RWPE1 (cell line): ENCODE data around the gene FAAP100.

ENCODE experiments used
- CTCF ChIA-PET: fragments of 350-600 bp; sonication (Branson Sonifier 250); formaldehyde crosslinking; extraction: SDS; loops from one replicate; lab custom pipeline; 2021; lab: Yijun Ruan, JAX
- POLR2A ChIA-PET: fragments of 400-600 bp; formaldehyde crosslinking; extraction: SDS; loops from one replicate; lab custom pipeline; 2020; ENCODE audit warnings: antibody characterized with exemption; ENCODE audit not compliant: low non-redundant PET; lab: Yijun Ruan, JAX
- DNase-seq: peaks from one replicate; pipeline ENCODE4 v3.0.0; 2012; ENCODE audit warnings: low spot score
- H3K27ac ChIP-seq: fragments of 450-650 bp; 2 replicates; pipeline ENCODE4 v1.5.1; 2017
- TF ChIP-seq, protein P1 (sequence below): fragments of 450-650 bp; conservative IDR thresholded peaks from 2 replicates; pipeline ENCODE4 v1.5.1; 2017; ENCODE audit warnings: low read depth, mild to moderate bottlenecking

Gene FAAP100, protein sequence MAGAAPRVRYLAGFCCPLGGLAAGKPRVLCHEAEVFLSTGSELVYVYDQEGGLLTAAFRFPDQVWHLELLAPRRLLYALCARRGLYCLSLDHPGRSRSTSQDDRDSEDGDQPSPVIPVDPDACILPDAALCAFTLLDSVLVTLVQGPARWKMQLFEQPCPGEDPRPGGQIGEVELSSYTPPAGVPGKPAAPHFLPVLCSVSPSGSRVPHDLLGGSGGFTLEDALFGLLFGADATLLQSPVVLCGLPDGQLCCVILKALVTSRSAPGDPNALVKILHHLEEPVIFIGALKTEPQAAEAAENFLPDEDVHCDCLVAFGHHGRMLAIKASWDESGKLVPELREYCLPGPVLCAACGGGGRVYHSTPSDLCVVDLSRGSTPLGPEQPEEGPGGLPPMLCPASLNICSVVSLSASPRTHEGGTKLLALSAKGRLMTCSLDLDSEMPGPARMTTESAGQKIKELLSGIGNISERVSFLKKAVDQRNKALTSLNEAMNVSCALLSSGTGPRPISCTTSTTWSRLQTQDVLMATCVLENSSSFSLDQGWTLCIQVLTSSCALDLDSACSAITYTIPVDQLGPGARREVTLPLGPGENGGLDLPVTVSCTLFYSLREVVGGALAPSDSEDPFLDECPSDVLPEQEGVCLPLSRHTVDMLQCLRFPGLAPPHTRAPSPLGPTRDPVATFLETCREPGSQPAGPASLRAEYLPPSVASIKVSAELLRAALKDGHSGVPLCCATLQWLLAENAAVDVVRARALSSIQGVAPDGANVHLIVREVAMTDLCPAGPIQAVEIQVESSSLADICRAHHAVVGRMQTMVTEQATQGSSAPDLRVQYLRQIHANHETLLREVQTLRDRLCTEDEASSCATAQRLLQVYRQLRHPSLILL

DNA sequence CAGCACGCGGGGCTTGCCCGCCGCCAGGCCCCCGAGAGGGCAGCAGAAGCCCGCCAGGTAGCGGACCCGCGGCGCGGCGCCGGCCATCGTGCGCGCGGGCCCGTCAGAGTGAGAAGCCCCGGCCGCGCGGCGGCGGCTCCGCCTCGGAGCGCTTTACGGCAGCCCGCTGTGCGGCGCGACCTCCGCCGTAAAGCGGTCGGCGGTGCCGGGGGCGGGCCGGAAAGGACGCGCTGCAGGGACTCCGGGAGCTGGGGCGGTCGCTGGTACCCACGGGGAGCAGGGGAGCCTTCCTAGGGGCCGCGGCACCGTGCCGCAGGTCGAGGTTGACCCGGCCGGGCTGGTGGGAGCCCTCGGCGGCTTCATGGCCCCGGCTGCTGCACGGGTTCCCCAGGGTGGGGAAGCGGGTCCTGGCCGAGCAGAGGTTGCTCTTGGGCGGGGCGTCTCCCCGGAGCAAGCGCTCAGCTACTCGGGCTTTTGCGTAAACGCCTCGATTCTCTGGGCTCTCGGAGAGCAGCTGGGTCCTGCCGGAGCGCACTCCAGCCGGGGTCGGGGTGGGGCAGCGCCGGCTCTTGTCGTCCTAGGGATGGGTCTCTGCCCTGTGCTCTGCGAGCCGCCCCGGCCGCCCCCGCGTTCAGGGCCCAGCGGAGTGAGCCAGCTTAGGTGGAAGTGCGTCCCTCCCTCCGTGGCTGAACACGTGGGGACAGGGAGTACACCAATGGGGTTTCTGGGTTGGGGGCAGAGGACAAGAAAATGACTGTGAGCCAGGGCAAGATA, at the start of gene FAAP100:
Gene FAAP100 (minus strand): TSS at position 110 of the 774 bp plus-strand sequence. CDS start 23 bp downstream, at position 87.
- DNase-seq, result peak; percentile 88
- CTCF ChIA-PET, result interaction anchor here (0.6 to 1.0 kb wide), 2 partner anchors 33 to 49 kb away, joined by 3 to 4 read pairs; no protein-coding TSS in a partner anchor
- POLR2A ChIA-PET, result interaction anchor here (0.8 to 1.2 kb wide), 3 partner anchors 34 to 160 kb away, joined by 3 read pairs; partner anchors contain the start of gene SLC25A10
- H3K27ac ChIP-seq, result peak within 1 kb of the TSS; percentile 96
- TF ChIP-seq, protein P1, sequence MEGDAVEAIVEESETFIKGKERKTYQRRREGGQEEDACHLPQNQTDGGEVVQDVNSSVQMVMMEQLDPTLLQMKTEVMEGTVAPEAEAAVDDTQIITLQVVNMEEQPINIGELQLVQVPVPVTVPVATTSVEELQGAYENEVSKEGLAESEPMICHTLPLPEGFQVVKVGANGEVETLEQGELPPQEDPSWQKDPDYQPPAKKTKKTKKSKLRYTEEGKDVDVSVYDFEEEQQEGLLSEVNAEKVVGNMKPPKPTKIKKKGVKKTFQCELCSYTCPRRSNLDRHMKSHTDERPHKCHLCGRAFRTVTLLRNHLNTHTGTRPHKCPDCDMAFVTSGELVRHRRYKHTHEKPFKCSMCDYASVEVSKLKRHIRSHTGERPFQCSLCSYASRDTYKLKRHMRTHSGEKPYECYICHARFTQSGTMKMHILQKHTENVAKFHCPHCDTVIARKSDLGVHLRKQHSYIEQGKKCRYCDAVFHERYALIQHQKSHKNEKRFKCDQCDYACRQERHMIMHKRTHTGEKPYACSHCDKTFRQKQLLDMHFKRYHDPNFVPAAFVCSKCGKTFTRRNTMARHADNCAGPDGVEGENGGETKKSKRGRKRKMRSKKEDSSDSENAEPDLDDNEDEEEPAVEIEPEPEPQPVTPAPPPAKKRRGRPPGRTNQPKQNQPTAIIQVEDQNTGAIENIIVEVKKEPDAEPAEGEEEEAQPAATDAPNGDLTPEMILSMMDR, result no peak

DNA sequence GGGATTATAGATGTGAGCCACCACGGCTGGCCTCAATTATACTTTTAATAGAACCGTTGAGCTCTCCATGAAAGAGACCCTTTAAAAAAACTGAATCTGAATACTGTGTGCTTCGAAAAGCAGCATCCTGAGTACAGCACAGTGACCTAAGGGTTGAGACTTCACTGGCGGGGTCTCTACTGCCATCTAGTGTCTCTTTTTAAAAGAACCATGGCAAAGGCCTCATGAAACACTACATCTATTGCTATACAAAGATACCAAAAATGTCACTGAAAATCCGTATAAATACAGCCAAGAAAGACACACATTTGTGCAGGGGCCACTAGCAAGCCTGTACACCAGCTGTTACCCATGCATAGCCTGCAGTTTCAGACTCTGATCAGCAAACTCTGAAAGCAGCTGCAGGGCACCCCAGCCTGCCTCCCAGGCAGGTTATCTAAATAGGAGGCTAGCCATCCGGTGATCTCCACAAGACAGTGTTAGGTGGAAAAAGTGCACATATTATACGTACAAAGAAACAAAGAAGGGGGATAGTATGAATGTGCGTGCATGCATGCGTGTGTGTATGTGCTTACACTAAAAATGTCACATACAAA, 49.5 kb upstream of the FAAP100 start:
- CTCF ChIA-PET, result interaction anchor here (0.6 to 2.1 kb wide), 11 partner anchors 12 to 169 kb away, joined by 3 to 9 read pairs (median 3); no protein-coding TSS in a partner anchor
- H3K27ac ChIP-seq, result no peak overlapping the region
- POLR2A ChIA-PET, result interaction anchor here (0.6 kb wide), 1 partner anchor 83 kb away, joined by 3 read pairs; no protein-coding TSS in a partner anchor
- peak; percentile 67 for DNase-seq
- TF ChIP-seq, protein P1, result peak; percentile 94

DNA sequence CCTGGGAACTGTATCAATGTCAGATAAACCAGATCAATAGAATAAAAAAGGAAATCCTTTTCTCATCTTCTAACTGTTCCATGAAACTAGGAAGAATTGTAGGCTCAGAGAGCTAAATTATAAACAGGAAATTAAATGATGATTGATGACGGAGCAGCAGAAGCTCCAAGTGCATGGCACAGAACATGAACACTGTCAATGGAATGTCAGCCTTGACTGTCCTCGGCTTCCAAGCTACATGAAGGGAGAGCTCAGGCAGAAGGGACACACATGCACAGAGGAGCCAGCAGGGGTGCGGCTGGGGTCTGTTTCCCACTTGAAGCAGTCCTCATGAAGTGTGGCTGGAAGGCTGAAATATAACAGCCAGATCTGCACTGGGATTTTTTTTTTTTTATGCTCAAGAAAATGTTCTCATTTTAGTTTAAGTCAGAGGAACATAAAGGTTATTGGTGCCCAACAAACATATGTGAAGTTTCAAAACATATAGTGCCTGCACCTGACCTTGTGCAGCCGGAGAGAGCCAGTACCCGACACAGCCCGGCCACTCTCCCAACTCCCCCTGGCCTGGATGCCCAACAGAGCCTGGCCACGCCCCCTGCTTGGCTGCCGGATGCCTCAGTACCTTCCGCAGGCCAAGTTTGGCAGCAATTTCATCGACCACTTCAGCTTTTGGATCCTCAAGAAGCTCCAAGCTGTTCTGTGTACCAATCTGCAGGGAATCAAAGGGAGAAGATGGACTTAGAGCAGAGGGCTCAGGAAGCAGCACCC, 47.8 kb upstream of the FAAP100 start:
- CTCF ChIA-PET, result interaction anchor here (1.2 to 2.1 kb wide), 2 partner anchors 18 to 20 kb away, joined by 4 to 9 read pairs; no protein-coding TSS in a partner anchor
- POLR2A ChIA-PET, result no interaction called here
- TF ChIP-seq, protein P1, result no peak
- H3K27ac ChIP-seq, result peak overlapping the region; percentile 27
- DNase-seq, result no peak

DNA sequence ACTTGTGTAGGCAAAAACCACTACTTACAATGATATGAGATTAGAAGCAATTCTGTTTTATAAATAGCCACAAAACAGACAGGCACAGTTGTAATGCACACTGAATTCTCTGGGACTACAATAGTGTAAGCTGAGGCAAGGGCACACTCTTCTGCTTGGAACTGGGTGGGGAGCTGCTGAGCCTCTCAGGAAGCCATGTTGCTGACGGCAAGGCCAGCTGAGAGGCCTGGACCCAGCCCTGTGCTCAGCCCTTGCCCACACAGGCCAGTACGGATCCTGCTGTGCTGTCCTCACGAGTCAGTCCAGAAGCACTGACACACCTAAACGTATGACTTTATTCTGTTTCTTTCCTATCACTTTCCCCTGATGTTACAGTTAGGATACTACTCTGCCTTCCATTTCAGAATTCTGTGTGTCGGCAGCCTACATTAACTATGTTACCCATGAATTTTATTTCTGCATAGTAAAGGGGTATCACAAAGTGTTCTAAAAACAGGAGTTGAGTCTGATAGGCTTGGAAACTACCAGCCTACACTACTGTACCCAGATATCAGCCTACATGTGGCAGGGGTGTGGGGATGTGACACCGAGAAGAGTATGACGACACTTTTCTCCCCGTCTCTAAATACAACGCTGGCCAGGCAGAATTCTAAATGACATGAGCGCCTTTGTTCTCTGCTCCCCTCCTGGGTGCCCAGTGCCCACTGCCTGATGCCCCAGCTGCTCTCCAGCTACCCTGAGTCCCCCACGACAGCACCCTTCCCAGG, 41.1 kb upstream of the FAAP100 start:
- CTCF ChIA-PET, result no interaction called here
- TF ChIP-seq, protein P1, result no peak
- DNase-seq, result no peak
- H3K27ac ChIP-seq, result peak overlapping the region; percentile 19
- POLR2A ChIA-PET, result no interaction called here

DNA sequence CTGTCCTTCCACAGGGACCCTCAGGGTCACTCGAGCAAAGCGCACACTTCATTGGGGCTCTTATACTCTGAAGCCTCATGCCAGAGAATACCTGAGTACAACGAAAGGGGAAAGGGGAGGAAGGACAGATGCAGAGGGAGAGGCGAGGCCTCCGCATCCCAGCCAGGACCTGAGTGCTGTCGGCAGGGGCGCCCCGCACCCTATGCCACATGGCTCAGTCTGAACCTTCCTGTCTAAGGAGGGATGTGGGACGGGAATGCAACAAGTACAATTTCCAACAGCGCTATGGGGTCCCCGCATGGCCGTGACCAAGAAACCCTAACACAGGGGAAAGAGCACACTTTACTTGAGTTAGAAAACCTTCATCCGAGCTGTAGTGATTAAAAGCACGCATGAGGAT, 39.8 kb upstream of the FAAP100 start:
- peak overlapping the region; percentile 23; the same call in 1 of the 2 replicates for H3K27ac ChIP-seq
- CTCF ChIA-PET, result no interaction called here
- TF ChIP-seq, protein P1, result no peak
- DNase-seq, result no peak
- POLR2A ChIA-PET, result no interaction called here
